Measurements from ENCODE around the gene RNF220.
"Not testable (repeated sequence)": the region's sequence is repeated elsewhere in the genome, so short reads cannot be mapped to it uniquely, and the experiment has no call there.

Gene RNF220

GRCh38 chr1:44698138-44698537 lies 293.1 kb downstream of the RNF220 start:
- H2BK120ac ChIP-seq (ENCODE audit: insufficient read depth, low read length, poor library complexity), result no peak overlapping the region

DNA sequence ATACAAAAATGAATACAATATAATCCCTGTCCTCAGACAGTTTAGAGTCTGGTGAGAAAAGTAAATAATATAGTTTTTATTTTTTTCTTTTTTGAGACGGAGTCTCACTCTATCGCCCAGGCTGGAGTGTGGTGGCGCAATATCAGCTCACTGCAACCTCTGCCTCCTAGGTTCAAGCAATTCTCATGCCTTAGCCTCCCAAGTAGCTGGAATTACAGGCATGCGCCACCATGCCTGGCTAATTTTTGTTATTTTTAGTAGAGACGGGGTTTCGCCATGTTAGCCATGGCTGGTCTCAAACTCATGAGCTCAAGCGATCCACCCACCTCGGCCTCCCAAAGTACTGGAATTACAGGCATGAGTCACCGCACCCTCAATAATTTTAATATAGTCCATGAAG lies 294.3 kb downstream of the RNF220 start:
- H2BK12ac ChIP-seq (ENCODE audit: low read length); H3K79me2 ChIP-seq (ENCODE audit: control insufficient read depth, insufficient read depth, low read length, poor library complexity); H2AFZ ChIP-seq (ENCODE audit: insufficient read depth, low read length, poor library complexity); H3K9me3 ChIP-seq (ENCODE audit: insufficient read depth, low read depth, low read length); H2BK5ac ChIP-seq (ENCODE audit: low read depth, low read length, poor library complexity); H4K8ac ChIP-seq (ENCODE audit: low read depth, low read length); H4K91ac ChIP-seq (ENCODE audit: low read depth, low read length); H3K36me3 ChIP-seq (ENCODE audit: control insufficient read depth in 1 of 2, insufficient read depth in 2 of 2, low read length in 2 of 2); H3K14ac ChIP-seq (ENCODE audit: low read length); H3K4me2 ChIP-seq (ENCODE audit: low read length); H3K18ac ChIP-seq (ENCODE audit: low read length); H3K27ac ChIP-seq (ENCODE audit: low read depth, low read length); H4K12ac ChIP-seq (ENCODE audit: low read depth, low read length); H3K4ac ChIP-seq (ENCODE audit: low read depth, low read length); H3K4me3 ChIP-seq (ENCODE audit: low read depth, low read length); H3K27me3 ChIP-seq (ENCODE audit: insufficient read depth, low read length); H3K9ac ChIP-seq (ENCODE audit: low read length); H3K23ac ChIP-seq (ENCODE audit: low read length); H3K4me1 ChIP-seq (ENCODE audit: control insufficient read depth in 1 of 2, insufficient read depth in 2 of 2, low read length in 2 of 2); H2BK120ac ChIP-seq (ENCODE audit: insufficient read depth, low read length, poor library complexity); H2AK5ac ChIP-seq (ENCODE audit: low read length); H3K79me1 ChIP-seq (ENCODE audit: low read length): not testable (repeated sequence)
- DNase-seq, result peak; percentile 16 to 57
- no CpG with 5 or more reads among the region's 9 CpGs for WGBS (ENCODE audit: extremely low coverage, insufficient coverage, insufficient read length)

More at GRCh38 chr1:44698138-44698537, 293.1 kb downstream of the RNF220 start:
- H4K91ac ChIP-seq (ENCODE audit: low read depth, low read length), result no peak overlapping the region
- no peak overlapping the region for H3K4ac ChIP-seq (ENCODE audit: low read depth, low read length)
- no peak overlapping the region for H2AFZ ChIP-seq (ENCODE audit: insufficient read depth, low read length, poor library complexity)
- H3K9me3 ChIP-seq (ENCODE audit: insufficient read depth, low read depth, low read length), result no peaks in the 10 kb centered on the region
- H3K36me3 ChIP-seq (ENCODE audit: control insufficient read depth in 1 of 2, insufficient read depth in 2 of 2, low read length in 2 of 2), result no peaks in the 10 kb centered on the region
- H4K8ac ChIP-seq (ENCODE audit: low read depth, low read length), result no peak overlapping the region
- no peak overlapping the region for H3K23ac ChIP-seq (ENCODE audit: low read length)
- H2AK5ac ChIP-seq (ENCODE audit: low read length), result no peak overlapping the region
- no peaks in the 10 kb centered on the region for H3K79me1 ChIP-seq (ENCODE audit: low read length)
- no peaks in the 10 kb centered on the region for H3K79me2 ChIP-seq (ENCODE audit: control insufficient read depth, insufficient read depth, low read length, poor library complexity)
- no peak overlapping the region for H3K4me2 ChIP-seq (ENCODE audit: low read length)
- no peak overlapping the region for H2BK5ac ChIP-seq (ENCODE audit: low read depth, low read length, poor library complexity)
- H2BK12ac ChIP-seq (ENCODE audit: low read length), result no peak overlapping the region
- H3K9ac ChIP-seq (ENCODE audit: low read length), result no peak overlapping the region
- no CpG with 5 or more reads among the region's 3 CpGs for WGBS (ENCODE audit: extremely low coverage, insufficient coverage, insufficient read length)
- H3K27me3 ChIP-seq (ENCODE audit: insufficient read depth, low read length), result no peaks in the 10 kb centered on the region
- H3K4me3 ChIP-seq (ENCODE audit: low read depth, low read length), result no peak overlapping the region
- H3K14ac ChIP-seq (ENCODE audit: low read length), result no peak overlapping the region
- DNase-seq, result no peak
- H4K12ac ChIP-seq (ENCODE audit: low read depth, low read length), result no peak overlapping the region
- no peak overlapping the region for H3K18ac ChIP-seq (ENCODE audit: low read length)
- H3K4me1 ChIP-seq (ENCODE audit: control insufficient read depth in 1 of 2, insufficient read depth in 2 of 2, low read length in 2 of 2), result no peaks in the 10 kb centered on the region
- H3K27ac ChIP-seq (ENCODE audit: low read depth, low read length), result no peak overlapping the region

DNA sequence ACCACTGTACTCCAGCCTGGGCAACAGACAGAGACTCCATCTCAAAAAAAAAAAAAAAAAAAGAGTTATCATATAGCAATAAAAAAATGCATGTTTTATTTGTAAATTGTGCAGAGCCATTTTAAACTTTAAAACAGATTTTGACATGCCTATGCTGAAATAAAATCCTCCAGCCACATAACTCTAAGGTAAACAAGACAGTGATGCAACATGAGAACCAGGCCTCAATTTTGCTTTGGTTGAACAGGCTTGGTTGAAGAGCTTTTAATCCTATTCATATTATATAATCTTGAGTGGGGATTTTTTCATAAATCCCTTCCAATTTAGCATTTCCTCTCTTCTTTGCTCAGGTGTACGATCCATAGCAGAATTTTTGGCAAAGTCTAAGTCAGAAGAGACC lies 295.5 kb downstream of the RNF220 start:
- no peak overlapping the region for H2BK12ac ChIP-seq (ENCODE audit: low read length)
- no peak overlapping the region for H3K23ac ChIP-seq (ENCODE audit: low read length)
- no peak overlapping the region for H3K14ac ChIP-seq (ENCODE audit: low read length)
- H3K27ac ChIP-seq (ENCODE audit: low read depth, low read length), result no peak overlapping the region
- no peak overlapping the region for H3K4ac ChIP-seq (ENCODE audit: low read depth, low read length)
- no peaks in the 10 kb centered on the region for H3K79me1 ChIP-seq (ENCODE audit: low read length)
- H4K91ac ChIP-seq (ENCODE audit: low read depth, low read length), result no peak overlapping the region
- H3K4me3 ChIP-seq (ENCODE audit: low read depth, low read length), result no peak overlapping the region
- H3K4me1 ChIP-seq (ENCODE audit: control insufficient read depth in 1 of 2, insufficient read depth in 2 of 2, low read length in 2 of 2), result no peaks in the 10 kb centered on the region
- no peak overlapping the region for H2AK5ac ChIP-seq (ENCODE audit: low read length)
- H4K8ac ChIP-seq (ENCODE audit: low read depth, low read length), result no peak overlapping the region
- no peak for DNase-seq
- no peaks in the 10 kb centered on the region for H3K79me2 ChIP-seq (ENCODE audit: control insufficient read depth, insufficient read depth, low read length, poor library complexity)
- no peak overlapping the region for H2AFZ ChIP-seq (ENCODE audit: insufficient read depth, low read length, poor library complexity)
- H3K18ac ChIP-seq (ENCODE audit: low read length), result no peak overlapping the region
- no peaks in the 10 kb centered on the region for H3K9me3 ChIP-seq (ENCODE audit: insufficient read depth, low read depth, low read length)
- H3K9ac ChIP-seq (ENCODE audit: low read length), result no peak overlapping the region
- H3K27me3 ChIP-seq (ENCODE audit: insufficient read depth, low read length), result no peaks in the 10 kb centered on the region
- no peak overlapping the region for H4K12ac ChIP-seq (ENCODE audit: low read depth, low read length)
- H2BK120ac ChIP-seq (ENCODE audit: insufficient read depth, low read length, poor library complexity), result no peak overlapping the region
- H3K4me2 ChIP-seq (ENCODE audit: low read length), result no peak overlapping the region
- no peaks in the 10 kb centered on the region for H3K36me3 ChIP-seq (ENCODE audit: control insufficient read depth in 1 of 2, insufficient read depth in 2 of 2, low read length in 2 of 2)
- no CpG with 5 or more reads among the region's 1 CpG for WGBS (ENCODE audit: extremely low coverage, insufficient coverage, insufficient read length)
- no peak overlapping the region for H2BK5ac ChIP-seq (ENCODE audit: low read depth, low read length, poor library complexity)

DNA sequence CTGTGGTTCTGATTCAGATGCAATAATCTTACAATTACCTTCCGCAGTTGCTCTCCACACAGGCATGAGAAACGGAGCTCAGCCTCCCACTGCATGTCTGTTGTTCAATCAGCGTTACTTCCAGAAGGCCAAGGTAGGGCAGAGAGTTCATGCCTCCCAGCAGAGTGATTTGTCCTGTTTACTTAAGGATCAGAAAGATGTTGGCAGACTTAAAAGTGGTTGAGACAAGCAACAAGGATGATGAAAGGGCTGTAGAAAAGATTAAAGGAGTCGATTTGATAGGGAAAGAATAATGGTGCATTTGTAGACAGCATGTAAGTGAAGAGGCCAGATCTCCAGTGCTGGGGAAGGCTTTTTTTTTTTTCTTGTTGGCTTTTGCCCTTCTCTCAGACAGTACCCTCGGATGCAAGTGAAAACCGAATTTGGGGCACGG lies 296.1 kb downstream of the RNF220 start:
- no peaks in the 10 kb centered on the region for H3K27me3 ChIP-seq (ENCODE audit: insufficient read depth, low read length)
- no peaks in the 10 kb centered on the region for H3K4me1 ChIP-seq (ENCODE audit: control insufficient read depth in 1 of 2, insufficient read depth in 2 of 2, low read length in 2 of 2)
- no peaks in the 10 kb centered on the region for H3K79me2 ChIP-seq (ENCODE audit: control insufficient read depth, insufficient read depth, low read length, poor library complexity)
- no peak overlapping the region for H3K4ac ChIP-seq (ENCODE audit: low read depth, low read length)
- no peaks in the 10 kb centered on the region for H3K9me3 ChIP-seq (ENCODE audit: insufficient read depth, low read depth, low read length)
- DNase-seq, result no peak
- no peak overlapping the region for H4K12ac ChIP-seq (ENCODE audit: low read depth, low read length)
- H2BK5ac ChIP-seq (ENCODE audit: low read depth, low read length, poor library complexity), result no peak overlapping the region
- H4K91ac ChIP-seq (ENCODE audit: low read depth, low read length), result no peak overlapping the region
- no peak overlapping the region for H3K9ac ChIP-seq (ENCODE audit: low read length)
- no peak overlapping the region for H2AK5ac ChIP-seq (ENCODE audit: low read length)
- no peak overlapping the region for H3K23ac ChIP-seq (ENCODE audit: low read length)
- H3K27ac ChIP-seq (ENCODE audit: low read depth, low read length), result no peak overlapping the region
- no peak overlapping the region for H3K4me2 ChIP-seq (ENCODE audit: low read length)
- no peak overlapping the region for H4K8ac ChIP-seq (ENCODE audit: low read depth, low read length)
- 100% methylated on average over 1 of the region's 7 CpGs for WGBS (ENCODE audit: extremely low coverage, insufficient coverage, insufficient read length)
- H3K79me1 ChIP-seq (ENCODE audit: low read length), result no peaks in the 10 kb centered on the region
- no peak overlapping the region for H2BK120ac ChIP-seq (ENCODE audit: insufficient read depth, low read length, poor library complexity)
- H2BK12ac ChIP-seq (ENCODE audit: low read length), result no peak overlapping the region
- no peak overlapping the region for H2AFZ ChIP-seq (ENCODE audit: insufficient read depth, low read length, poor library complexity)
- no peaks in the 10 kb centered on the region for H3K36me3 ChIP-seq (ENCODE audit: control insufficient read depth in 1 of 2, insufficient read depth in 2 of 2, low read length in 2 of 2)
- no peak overlapping the region for H3K14ac ChIP-seq (ENCODE audit: low read length)
- H3K4me3 ChIP-seq (ENCODE audit: low read depth, low read length), result no peak overlapping the region
- no peak overlapping the region for H3K18ac ChIP-seq (ENCODE audit: low read length)

Data from trophoblast cell (in vitro differentiated cells and primary cell).